ENCODE data around the gene SPEF2.

SPEF2 gene, protein sequence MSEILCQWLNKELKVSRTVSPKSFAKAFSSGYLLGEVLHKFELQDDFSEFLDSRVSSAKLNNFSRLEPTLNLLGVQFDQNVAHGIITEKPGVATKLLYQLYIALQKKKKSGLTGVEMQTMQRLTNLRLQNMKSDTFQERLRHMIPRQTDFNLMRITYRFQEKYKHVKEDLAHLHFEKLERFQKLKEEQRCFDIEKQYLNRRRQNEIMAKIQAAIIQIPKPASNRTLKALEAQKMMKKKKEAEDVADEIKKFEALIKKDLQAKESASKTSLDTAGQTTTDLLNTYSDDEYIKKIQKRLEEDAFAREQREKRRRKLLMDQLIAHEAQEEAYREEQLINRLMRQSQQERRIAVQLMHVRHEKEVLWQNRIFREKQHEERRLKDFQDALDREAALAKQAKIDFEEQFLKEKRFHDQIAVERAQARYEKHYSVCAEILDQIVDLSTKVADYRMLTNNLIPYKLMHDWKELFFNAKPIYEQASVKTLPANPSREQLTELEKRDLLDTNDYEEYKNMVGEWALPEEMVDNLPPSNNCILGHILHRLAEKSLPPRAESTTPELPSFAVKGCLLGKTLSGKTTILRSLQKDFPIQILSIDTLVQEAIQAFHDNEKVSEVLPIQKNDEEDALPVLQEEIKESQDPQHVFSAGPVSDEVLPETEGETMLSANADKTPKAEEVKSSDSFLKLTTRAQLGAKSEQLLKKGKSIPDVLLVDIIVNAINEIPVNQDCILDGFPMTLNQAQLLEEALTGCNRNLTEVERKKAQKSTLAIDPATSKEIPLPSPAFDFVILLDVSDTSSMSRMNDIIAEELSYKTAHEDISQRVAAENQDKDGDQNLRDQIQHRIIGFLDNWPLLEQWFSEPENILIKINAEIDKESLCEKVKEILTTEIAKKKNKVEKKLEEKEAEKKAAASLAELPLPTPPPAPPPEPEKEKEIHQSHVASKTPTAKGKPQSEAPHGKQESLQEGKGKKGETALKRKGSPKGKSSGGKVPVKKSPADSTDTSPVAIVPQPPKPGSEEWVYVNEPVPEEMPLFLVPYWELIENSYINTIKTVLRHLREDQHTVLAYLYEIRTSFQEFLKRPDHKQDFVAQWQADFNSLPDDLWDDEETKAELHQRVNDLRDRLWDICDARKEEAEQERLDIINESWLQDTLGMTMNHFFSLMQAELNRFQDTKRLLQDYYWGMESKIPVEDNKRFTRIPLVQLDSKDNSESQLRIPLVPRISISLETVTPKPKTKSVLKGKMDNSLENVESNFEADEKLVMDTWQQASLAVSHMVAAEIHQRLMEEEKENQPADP (N-terminal part only)

DNA sequence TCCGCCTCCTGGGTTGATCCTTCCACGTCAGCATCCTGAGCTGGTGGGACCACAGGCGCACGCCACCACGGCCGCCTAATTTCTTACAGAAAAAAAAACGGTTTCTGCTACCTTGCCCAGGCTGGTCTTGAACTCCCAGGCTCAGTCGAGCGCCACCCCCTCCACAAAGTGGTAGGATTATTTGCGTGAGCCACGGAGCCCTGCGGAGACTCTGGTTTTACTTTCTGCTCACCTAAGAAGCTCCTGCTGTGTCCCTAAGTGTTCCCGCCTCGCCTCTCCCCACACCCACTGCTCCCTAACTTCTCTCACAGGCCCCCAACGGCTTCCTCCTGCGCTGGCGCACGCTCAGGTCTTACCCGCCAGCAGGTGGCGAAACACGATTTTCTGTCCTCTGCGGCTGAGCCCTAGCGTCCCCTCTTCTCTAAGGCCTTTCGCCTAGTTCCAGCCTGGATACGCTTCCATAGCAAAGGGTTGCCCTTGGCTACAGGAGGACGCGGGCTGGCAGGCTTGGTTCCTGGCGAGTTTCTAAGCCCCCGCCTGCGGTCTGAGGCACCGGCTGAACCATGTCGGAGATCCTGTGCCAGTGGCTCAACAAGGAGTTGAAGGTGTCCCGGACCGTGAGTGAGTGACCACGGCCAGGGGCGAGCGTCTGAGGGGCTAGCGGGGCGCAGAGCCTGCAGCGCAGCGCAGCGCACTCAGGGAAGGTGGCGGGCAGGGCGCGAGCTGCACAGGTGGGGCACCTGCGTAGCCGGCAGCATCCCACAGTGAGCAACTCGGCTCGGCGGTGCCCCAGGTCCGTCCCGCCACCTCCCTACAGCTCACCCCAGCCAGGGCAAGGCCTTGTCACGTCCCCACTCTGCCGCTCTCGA is at the start of gene SPEF2:
TSS of gene SPEF2 (plus strand) at position 429 of the 869 bp plus-strand sequence. CDS start at position 564, 135 bp downstream.
- peak; percentile 91 for DNase-seq

DNA sequence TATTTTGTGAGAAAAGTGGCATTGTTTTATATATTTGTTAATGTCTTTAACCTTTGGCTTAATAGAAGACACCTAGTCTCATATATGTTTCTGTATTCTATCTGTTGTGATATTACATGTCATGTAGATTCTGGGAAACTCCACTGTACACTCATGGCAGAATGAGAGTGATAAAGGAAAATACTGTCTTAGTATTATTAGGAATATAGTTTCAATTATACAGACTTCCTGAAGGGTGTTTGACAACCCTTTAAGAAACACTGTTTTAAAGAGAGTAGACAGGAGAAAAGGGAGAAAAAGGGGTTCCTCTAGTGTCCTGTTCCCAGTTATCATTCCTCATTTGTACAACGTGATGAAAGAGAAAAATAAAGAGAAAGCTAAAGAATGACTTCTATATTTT is 42.1 kb upstream of the SPEF2 start:
- no peak for DNase-seq

DNA sequence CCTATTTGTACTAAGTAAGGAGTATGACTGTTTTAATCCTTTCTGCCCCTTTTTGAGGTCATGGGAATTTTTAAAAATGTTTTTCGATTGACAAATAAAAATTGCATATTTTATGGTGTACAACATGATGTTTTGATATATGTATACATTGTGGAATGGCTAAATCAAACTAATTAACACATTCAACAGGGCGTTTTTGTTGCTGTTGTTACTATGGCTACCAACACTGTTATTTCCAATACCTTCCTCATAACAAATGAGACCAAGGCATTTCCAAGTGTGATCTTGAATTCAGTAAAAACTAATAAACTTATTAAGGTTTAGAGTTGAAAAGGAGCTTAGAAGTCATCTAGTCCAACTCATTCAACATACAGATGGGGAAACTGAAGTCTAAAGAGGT is 30.2 kb upstream of the SPEF2 start:
- DNase-seq = no peak

DNA sequence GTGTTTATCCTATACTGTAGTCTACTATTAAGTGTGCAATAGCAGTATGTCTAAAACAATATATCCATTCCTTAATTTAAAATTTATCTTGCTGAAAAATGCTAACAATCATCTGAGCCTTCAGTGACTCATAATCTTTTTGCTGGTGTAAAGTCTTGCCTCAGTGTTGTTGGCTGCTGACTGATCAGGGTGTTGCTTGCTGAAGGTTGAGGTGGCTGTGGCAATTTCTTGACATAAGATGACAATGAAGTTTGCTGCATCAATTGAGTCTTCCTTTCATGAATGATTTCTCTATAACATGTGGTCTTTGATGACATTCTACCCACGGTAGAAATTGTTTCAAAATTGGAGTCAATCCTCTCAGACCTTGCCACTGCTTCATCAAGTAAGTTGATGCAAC is 24.3 kb upstream of the SPEF2 start:
- no peak for DNase-seq

DNA sequence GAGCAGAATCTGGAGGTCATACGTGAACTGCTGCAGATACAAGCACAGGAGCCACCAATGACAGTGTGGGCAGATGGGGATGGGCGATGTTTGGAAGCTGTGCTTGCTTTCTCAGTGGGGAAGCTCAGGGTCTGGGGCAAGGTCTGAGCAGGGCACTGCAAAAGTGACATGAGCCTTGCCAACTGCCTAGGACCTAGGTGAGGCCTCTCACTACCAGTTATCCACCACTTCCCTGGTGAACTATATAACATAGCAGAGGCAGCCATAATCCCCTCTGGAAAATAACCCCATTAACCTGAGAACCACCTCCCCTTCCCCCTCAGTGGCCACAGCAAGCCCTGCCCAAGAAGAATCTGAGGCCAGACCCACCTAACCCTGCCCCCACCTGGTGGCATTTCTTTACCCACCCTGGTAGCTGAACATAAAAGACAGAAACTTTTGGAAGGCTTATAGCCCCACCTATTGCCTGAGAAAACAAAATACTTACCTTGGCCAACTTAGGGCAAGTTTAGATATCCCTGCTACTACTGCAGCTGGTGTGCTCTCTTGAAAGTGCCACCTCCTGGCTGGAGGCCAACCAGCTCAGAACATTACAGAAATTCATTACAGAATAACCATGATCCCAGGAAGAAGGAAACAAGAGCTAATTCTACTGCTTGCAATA is 18.8 kb upstream of the SPEF2 start:
- DNase-seq = no peak

DNA sequence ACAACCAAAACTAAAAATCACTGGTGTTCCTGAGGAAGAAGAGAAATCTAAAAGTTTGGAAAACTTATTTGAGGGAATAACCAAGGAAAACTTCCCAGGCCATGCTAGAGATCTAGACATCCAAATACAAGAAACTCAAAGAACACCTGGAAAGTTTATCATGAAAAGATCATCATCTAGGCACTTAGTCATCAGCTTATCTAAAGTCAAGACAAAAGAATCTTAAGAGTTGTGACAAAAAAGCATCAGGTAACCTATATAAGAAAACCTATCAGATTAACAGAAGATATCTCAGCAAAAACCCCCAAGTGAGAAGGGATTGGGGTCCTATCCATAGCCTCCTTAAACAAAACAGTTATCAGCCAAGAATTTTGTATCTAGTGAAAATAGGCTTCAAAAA is 17.1 kb upstream of the SPEF2 start:
- no peak for DNase-seq

DNA sequence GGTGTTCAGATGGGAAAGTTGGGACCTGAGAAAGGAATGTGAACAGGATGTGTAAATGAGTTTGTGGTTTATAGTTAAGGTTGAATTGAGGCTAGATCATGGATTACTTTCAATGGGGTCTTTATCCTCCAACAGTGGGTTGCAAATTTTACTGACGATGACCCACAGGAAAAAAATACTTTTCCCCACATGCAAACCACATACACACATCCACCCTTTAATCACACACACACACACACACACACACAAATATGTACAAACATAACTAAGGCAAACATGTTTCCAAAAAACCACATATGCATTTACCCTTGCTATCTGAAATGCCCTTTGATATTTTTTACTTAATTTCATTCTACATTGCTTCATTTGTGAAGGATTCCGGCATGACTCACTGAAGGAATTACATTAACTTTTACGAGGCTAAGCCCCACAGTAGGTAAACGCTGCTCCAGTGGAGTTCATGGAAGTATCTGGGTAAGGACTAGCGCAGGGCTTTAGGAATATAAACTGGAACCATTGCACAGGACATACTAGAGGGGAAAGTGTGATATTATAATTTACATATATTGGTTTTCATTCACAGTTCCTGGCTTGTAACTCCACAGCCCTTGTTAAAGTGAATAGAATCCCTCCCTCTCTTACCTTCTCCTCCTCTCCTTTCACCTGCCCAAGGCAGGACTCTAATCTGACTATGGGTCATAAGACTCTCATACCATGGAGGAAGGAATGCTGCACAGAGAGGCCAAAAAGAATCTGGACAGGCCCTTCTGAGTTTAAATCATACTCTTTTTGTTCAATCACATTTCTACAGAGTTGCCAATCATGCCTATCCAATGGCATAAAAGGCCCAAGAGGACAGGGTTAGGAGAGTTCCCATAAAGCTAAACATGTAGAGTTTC is 8.5 kb upstream of the SPEF2 start:
- peak; percentile 5 for DNase-seq

DNA sequence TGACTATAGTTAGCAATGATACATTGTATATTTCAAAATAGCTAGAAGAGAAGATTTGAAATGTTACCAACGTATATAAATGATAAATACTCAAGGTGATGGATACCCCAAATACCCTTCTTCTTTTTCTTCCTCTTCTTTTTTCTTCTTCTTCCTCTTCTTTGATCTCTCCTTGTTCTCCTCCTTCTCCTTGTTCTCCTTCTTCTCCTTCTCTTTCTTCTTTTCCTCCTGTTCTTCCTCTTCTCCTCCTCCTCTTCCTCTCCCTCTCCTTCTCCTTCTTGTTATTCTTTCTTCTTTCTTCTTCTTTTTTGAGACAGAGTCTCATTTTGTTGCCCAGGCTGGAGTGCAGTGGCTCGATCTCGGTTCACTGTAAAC is 616 bp upstream of the SPEF2 start:
- DNase-seq = no peak

DNA sequence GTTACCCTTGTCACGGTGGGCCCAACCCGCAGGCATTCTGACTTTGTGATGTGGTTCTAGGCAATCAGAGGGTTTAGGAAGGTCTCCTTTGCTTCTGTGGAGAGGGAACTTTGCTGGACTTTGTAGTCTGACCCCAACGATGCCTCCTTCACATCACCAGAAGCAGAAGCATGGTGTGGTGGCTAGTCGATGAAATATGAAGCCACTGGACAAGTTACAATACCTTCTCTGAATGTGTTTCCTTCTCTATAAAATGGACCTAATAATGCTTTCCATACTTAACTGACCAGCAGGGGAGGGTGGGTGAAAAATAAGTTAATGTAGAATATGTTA is 607 bp downstream of the SPEF2 start:
- DNase-seq = no peak

DNA sequence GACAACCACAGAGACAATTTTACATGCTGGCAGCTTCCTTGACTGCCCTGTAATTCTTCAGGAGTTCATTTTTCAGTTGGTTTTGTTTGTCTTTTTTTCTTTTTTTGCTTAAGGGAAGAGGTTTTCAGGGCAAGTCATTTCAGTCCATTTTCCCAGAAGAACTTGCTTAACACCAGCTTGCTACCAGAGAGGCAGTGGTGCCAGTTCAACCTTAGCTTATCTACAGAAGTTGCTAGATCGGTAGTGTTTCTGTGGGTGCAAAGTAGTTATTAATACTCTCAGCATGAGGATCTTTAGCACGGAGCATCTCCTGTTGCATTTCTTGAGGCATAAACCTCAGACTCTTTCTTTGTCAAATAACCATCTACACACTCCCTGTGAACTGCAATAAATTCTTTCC is 1.1 kb downstream of the SPEF2 start:
- no peak for DNase-seq

DNA sequence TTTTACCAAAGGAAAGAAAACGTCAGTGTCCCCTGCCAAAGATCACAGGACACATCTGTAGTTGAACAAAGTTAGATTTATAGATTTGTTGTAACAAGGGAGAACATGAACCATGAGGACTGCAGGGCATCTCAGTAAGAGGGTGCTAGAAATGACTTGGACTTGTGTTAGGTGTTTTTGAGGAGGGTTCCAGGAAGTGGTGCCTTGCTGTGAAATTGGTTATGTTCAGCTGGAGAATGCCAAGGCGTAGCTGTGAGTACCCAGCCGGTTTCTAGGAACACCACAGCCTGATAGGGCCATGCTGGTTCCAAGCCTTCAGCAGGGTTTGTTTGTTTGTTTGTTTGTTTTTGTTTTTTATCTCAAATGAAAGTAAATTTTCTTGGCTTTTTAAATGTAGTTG is 5.3 kb downstream of the SPEF2 start:
- DNase-seq = no peak

DNA sequence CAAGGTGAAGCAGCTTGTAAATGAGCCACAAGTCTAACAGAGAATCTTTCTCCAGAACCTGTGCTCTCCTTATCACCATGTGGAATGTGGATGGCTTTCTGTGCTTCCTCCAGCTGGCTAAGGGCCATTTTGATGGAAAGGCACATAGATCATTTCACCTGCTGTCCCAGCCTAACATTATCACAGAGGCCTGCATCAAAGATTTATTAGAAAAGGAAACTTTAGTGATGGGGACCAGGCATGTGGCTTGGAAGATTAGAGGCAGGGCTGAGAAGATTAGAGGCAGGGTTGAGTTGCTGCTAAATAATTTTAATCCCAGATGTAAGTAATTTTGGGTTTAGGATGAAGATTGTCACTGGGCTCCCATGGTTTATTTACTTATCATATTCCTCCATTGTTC is 6.3 kb downstream of the SPEF2 start:
- no peak for DNase-seq

DNA sequence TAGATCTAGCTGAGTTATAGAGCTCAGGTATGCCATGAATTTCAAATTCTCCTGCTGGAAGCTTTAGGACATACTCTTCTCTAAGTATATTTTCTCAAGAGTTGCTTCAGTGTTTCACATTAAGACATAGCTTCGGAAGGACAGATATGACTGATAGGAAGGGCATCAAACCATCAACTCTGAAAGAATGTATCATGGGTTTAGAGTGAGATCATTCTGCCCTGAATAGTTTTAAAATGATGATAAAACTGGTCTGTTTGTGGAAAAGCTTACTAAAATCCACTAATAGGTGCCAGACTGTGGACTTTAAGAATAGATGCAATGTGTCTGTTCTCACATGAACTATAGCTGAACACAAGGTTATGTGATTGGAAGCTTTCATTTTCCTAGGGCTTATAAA is 8.4 kb downstream of the SPEF2 start:
- peak; percentile 31 for DNase-seq

DNA sequence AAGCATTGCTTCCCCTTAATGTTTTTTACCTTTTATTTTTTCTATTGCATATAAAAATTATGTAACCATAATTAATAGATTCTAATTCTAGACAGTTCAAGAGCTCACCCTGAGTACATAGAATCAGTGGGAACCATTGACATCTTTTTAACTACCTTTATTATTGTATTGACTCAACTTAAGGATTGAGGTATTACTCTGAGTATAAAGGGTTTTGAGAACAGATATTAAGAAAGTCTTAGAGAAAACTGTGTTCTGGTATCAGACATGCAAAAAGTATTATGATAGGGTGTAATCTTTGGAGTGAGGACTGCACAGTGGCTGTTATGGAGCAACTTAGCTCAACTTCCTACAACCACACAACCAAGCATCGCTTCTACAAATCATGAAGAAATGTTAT is 8.9 kb downstream of the SPEF2 start:
- DNase-seq = no peak

DNA sequence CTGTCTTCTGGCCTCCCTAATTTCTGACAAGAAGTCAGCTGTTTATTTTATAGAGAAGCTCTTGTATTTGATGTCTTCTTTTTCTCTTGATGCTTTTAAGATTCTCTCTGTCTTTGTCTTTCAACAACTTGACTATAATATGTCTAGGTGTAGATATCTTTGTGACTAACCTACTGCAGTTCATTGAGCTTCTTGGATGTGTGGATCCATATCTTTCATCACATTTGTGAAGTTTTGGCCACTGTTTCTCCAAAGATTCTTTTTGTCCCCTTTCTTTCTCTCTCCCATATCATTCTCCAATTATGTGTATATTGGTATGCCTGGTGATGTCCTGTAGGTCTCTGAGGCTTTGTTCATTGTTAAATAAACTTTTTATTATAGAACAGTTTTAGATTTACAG is 16.7 kb downstream of the SPEF2 start:
- no peak for DNase-seq

DNA sequence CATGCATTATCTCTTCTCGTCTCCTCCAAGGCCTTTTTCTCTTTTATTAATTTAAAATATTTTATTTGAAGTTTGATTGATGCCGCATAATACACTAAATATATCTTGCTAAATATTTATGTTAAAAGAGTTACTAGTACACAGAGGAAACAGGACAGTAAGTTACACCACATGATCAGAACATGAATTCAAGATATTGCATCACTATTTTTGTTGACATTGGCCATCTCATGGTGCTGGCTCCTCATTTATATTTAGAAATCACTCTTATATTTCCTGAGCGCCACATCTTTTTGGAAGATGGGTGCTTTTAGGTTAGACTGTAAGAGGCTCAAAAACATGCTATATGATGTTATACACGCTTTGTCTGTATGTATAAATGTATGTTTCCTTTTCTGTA is 23.0 kb downstream of the SPEF2 start:
- DNase-seq = no peak

DNA sequence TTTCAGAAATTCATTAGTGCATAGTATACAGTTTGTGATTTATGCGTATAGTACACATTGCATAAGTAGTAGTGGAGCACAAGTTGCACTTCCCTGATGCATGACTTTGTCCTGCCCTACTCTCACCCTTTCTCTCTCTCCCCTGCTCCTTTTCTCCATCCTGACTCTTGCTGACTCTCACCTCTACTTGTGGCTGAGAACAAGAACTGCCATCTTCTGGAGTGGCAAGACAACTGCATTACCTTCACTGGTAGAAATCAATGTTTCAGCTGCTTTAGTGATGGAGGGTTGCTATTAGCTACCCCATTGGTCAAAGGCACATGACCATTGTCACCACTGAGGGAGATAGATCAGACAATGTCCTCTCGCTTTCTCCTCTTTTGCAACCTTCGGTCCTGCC is 26.9 kb downstream of the SPEF2 start:
- DNase-seq = no peak

DNA sequence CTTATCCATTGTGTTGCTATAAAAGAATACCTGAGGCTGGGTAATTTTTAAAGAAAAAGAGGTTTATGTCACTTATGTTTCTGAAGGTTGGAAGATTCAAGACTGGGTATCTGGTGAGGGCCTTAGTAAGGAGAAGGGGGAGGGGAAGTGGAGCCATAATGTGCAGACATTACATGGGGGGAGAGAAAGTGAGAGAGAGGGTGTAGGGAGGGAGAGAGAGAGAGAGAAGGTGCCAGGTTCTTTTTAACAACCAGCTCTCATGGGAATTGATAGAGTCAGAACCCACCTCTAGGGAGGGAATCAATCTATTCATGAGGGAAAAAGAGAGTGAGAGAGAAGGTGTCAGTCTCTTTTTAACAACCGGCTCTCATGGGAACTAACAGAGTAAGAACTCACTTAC is 29.5 kb downstream of the SPEF2 start:
- no peak for DNase-seq

DNA sequence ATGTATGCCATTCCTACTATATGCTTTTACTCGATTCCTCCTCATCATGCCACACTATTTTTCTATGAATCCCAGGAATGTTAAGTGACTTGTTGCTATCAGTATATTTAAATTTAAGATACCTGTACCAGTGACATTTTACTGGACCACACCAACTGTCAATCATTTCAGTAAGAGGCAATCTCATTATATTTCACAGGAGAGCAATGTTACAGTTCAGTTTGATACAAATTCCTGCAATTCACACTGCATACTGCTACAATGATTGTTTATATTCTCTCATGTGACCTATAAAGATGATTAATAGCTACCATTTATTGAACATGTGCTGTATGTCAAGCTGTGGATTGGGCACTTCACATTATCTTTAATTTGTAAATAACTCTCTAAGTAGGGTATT is 30.0 kb downstream of the SPEF2 start:
- DNase-seq = no peak

DNA sequence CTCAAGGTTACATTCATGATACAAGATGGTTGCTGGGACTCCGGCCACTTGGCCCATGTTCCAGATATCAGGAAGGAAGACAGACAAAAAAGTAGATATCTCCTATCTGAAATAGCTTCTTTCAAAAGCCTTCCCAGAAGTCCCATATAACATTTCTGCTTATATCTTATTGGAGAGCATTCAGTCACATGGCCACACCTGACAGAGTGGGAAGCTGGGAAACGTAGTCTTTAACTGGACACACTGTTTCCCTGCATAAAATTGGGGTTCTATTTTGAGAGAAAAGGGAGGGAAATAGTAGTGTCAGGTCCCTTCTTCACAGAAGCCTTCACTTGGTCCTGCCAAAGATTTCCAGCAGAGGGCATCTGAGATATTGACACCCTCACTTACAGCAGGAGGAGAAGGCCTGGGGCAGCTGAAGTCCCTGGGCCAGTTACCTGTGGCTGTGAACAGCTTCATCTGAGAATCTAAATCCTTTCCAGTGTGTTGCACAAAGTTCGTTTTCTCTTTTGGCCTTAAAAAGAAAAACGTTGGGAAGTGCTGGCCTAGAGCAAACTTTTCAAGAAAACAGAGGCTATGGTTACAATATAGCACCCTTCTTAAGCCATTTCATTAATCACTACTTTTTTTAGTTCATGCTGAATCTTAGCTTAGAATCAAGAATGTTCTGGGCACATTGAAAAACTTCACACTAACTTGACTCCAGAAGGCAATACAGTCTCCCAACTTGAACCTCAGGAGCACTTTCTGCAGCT is 33.5 kb downstream of the SPEF2 start:
- DNase-seq = peak; percentile 65
